ENCODE data around the gene CAMTA1. TPM values are rescaled to one million over a fixed set of nuclear protein-coding genes. Genes with fewer than 3 reads are reported as not detected.
A peak's percentile ranks its signal among the peaks of the same experiment; 100 is the strongest.

The CAMTA1 gene
- total and polyA plus RNA-seq, 8 donors = 13.0 to 54.2 (median 23.6) TPM

- H3K4me1 ChIP-seq = no peaks in the 10 kb centered on the region
- WGBS, 2 donors = 24 to 33% methylated on average over 6 of the region's 6 CpGs
- intact Hi-C loops (cut with DNase I) = no loop called here
- no peaks in the 10 kb centered on the region for H3K27me3 ChIP-seq
- H3K9me3 ChIP-seq = no peaks in the 10 kb centered on the region
- TF ChIP-seq CTCF (IDR thresholded peaks at IDR 0.05) = peak; percentile 15 to 44 (median 32)
- no peak overlapping the region for H3K27ac ChIP-seq
- H3K36me3 ChIP-seq = no peaks in the 10 kb centered on the region
- DNase-seq = peak in 3 of 6 donors; percentile 37 to 57 (median 48)
- no peak overlapping the region for H3K4me3 ChIP-seq
- no peak for FAIRE-seq
- ATAC-seq = peak; percentile 58 to 92 (median 88)
These were observed 422.8 kb downstream of the CAMTA1 start for GRCh38 chr1:7207875-7208646.

GRCh38 chr1:7208647-7209180 lies 423.5 kb downstream of the CAMTA1 start:
- DNase-seq = no peak
- no peak overlapping the region for H3K4me3 ChIP-seq
- H3K27me3 ChIP-seq = no peaks in the 10 kb centered on the region
- intact Hi-C loops (cut with DNase I) = no loop called here
- FAIRE-seq = no peak
- no peak for TF ChIP-seq CTCF (IDR thresholded peaks at IDR 0.05)
- H3K36me3 ChIP-seq = no peaks in the 10 kb centered on the region
- H3K9me3 ChIP-seq = no peaks in the 10 kb centered on the region
- H3K27ac ChIP-seq = no peak overlapping the region
- ATAC-seq = no peak
- no peaks in the 10 kb centered on the region for H3K4me1 ChIP-seq
- WGBS, 2 donors = 70 to 71% methylated on average over 7 of the region's 7 CpGs

- DNase-seq (no peak), FAIRE-seq (no peak), ATAC-seq (no peak)
- Histone ChIP-seq H3K27ac (no peak overlapping the region), H3K9me3 (no peaks in the 10 kb centered on the region), H3K36me3 (no peaks in the 10 kb centered on the region), H3K4me3 (no peak overlapping the region), H3K27me3 (no peaks in the 10 kb centered on the region), H3K4me1 (no peaks in the 10 kb centered on the region)
- intact Hi-C loops (cut with DNase I) = no loop called here
- WGBS, 2 donors = 31 to 39% methylated on average over 3 of the region's 3 CpGs
- no peak for TF ChIP-seq CTCF (IDR thresholded peaks at IDR 0.05)
These were observed 424.1 kb downstream of the CAMTA1 start for GRCh38 chr1:7209336-7209735.

GRCh38 chr1:7218210-7218832 lies 433.1 kb downstream of the CAMTA1 start:
- no peak overlapping the region for H3K4me3 ChIP-seq
- peak in 2 of 4 donors; percentile 49 to 71 for ATAC-seq
- H3K36me3 ChIP-seq = no peaks in the 10 kb centered on the region
- intact Hi-C loops (cut with DNase I) = loop anchor here in 1 of 3 donors (5.0 kb wide), 1 partner anchor 496 kb away; no protein-coding TSS in a partner anchor
- TF ChIP-seq CTCF (IDR thresholded peaks at IDR 0.05) = peak in 3 of 4 donors; percentile 52 to 66 (median 60)
- 20 to 23% methylated on average over 9 of the region's 9 CpGs for WGBS, 2 donors
- no peaks in the 10 kb centered on the region for H3K27me3 ChIP-seq
- peak in 1 of 6 donors; percentile 46 for DNase-seq
- H3K9me3 ChIP-seq = no peaks in the 10 kb centered on the region
- FAIRE-seq = no peak
- no peaks in the 10 kb centered on the region for H3K4me1 ChIP-seq
- H3K27ac ChIP-seq = no peak overlapping the region
